Prostate gland (tissue), 2 donors: ENCODE results near the gene PPP1R14B. TPM values are rescaled to one million over a fixed set of nuclear protein-coding genes. Genes with fewer than 3 reads are reported as not detected.

Experiments
- DNase-seq: peaks from one replicate; pipeline ENCODE4 v3.0.0-alpha.2; 2019; ENCODE audit warnings: low spot score
- H3K27ac ChIP-seq, 2 donors: fragments of 200-600 bp; sonication (generic); 2 replicates each; pipeline ENCODE4 v1.5.1; 2017 to 2019
- H3K27me3 ChIP-seq: fragments of 200-600 bp; sonication (generic); replicated peaks from 2 replicates; pipeline ENCODE4 v1.5.1; 2019; ENCODE audit not compliant: insufficient read depth
- H3K36me3 ChIP-seq, 2 donors: fragments of 200-600 bp; sonication (generic); 1 replicate in 1 of 2; 2 replicates in 1 of 2; pipeline versions ENCODE4 v1.5.1 to v1.8.1; 2017 to 2019
- H3K4me1 ChIP-seq: fragments of 200-600 bp; sonication (generic); replicated peaks from 2 replicates; pipeline ENCODE4 v1.5.1; 2019
- H3K4me3 ChIP-seq, 2 donors: fragments of 200-600 bp; sonication (generic); 2 replicates each; pipeline ENCODE4 v1.5.1; 2017 to 2019
- H3K9me3 ChIP-seq: fragments of 200-600 bp; sonication (generic); 2 replicates; pipeline ENCODE4 v1.5.1; 2017
- CTCF ChIP-seq, 4 experiments: fragments of 200-600 bp in 2 of 4; fragments of 450-650 bp in 2 of 4; sonication (generic) in 2 of 4; IDR thresholded peaks; 1 replicate in 3 of 4; 2 replicates in 1 of 4; pipeline ENCODE4 v1.5.1; 2016 to 2019; ENCODE audit warnings: antibody characterized with exemption in 4 of 4, mild to moderate bottlenecking in 2 of 4, moderate library complexity in 2 of 4
- POLR2A ChIP-seq: fragments of 450-650 bp; IDR thresholded peaks from one replicate; pipeline ENCODE4 v1.6.1; 2016; ENCODE audit warnings: antibody characterized with exemption, mild to moderate bottlenecking
- POLR2AphosphoS5 ChIP-seq: sonication (generic); formaldehyde crosslinking; IDR thresholded peaks from one replicate; pipeline ENCODE4 v1.6.1; 2017; ENCODE audit warnings: antibody characterized with exemption
- WGBS: methylation state at CpG from one replicate; pipeline ENCODE4 v1.1.5; 2018; 5-methylcytosine and 5-hydroxymethylcytosine counted together
- intact Hi-C: fragments of 100-400 bp; cut with DNase I; formaldehyde crosslinking; loops from one replicate; pipeline ENCODE4 v1.14.2; 2022
- total RNA-seq, 2 donors: library from RNA; depleted of rRNA; stranded (reverse); fragments of >200 nt; gene quantifications; one replicate each; pipeline ENCODE4 v1.1.0, GENCODE V29; 2016

The PPP1R14B gene
- total RNA-seq, 2 donors from 2014 or later, result 60.5 to 69.3 TPM

GRCh38 chr11:64237484-64237951 lies 9.2 kb downstream of the PPP1R14B start:
- intact Hi-C loops, result loop anchor here (1.0 kb wide), 1 partner anchor 10 kb away; no protein-coding TSS in a partner anchor
- DNase-seq, result peak; percentile 95

GRCh38 chr11:64235437-64236161 lies 11.1 kb downstream of the PPP1R14B start:
- peaks cover 20% of the 10 kb centered on the region for H3K4me1 ChIP-seq
- H3K9me3 ChIP-seq, result no peaks in the 10 kb centered on the region
- peak overlapping the region; percentile 82 to 86 for H3K27ac ChIP-seq
- peak overlapping the region; percentile 69 to 75 for H3K4me3 ChIP-seq
- DNase-seq, result no peak
- H3K27me3 ChIP-seq, result no peaks in the 10 kb centered on the region
- intact Hi-C loops, result no loop called here
- H3K36me3 ChIP-seq, result no peaks in the 10 kb centered on the region
- TF ChIP-seq POLR2AphosphoS5, result no peak
- TF ChIP-seq POLR2A, result no peak
- no peak for TF ChIP-seq CTCF (IDR thresholded peaks at IDR 0.05)
- WGBS, result 77% methylated on average over 12 of the region's 12 CpGs

More at GRCh38 chr11:64237484-64237951, 9.2 kb downstream of the PPP1R14B start:
- WGBS, result 34% methylated on average over 12 of the region's 12 CpGs
- no peaks in the 10 kb centered on the region for H3K36me3 ChIP-seq
- peak overlapping the region; percentile 52 to 72 for H3K27ac ChIP-seq
- H3K4me3 ChIP-seq, result no peak overlapping the region
- no peaks in the 10 kb centered on the region for H3K27me3 ChIP-seq
- TF ChIP-seq POLR2AphosphoS5, result peak; percentile 97
- no peak for TF ChIP-seq POLR2A
- TF ChIP-seq CTCF (IDR thresholded peaks at IDR 0.05), result peak in 2 of 4 experiments; percentile 40 to 42
- H3K9me3 ChIP-seq, result no peaks in the 10 kb centered on the region
- H3K4me1 ChIP-seq, result peaks cover 20% of the 10 kb centered on the region

- TF ChIP-seq POLR2AphosphoS5 (peak; percentile 33), CTCF (IDR thresholded peaks at IDR 0.05) (peak in 1 of 4 experiments; percentile 24), POLR2A (peak; percentile 59)
- H3K27ac ChIP-seq, result peak overlapping the region; percentile 82 to 86
- peak overlapping the region; percentile 69 to 75 for H3K4me3 ChIP-seq
- peaks cover 20% of the 10 kb centered on the region for H3K4me1 ChIP-seq
- intact Hi-C loops, result no loop called here
- no peaks in the 10 kb centered on the region for H3K27me3 ChIP-seq
- DNase-seq, result no peak
- no peaks in the 10 kb centered on the region for H3K9me3 ChIP-seq
- 6% methylated on average over 15 of the region's 80 CpGs for WGBS
- no peaks in the 10 kb centered on the region for H3K36me3 ChIP-seq
Measured at GRCh38 chr11:64234647-64235379, 11.9 kb downstream of the PPP1R14B start.

- Histone ChIP-seq H3K27ac (peak within 1 kb of the TSS; percentile 86 to 89), H3K36me3 (no peaks in the 10 kb centered on the region), H3K4me1 (peaks cover 27% of the 10 kb centered on the region), H3K9me3 (no peaks in the 10 kb centered on the region), H3K27me3 (no peaks in the 10 kb centered on the region), H3K4me3 (peak within 1 kb of the TSS; percentile 69 to 75)
- peak; percentile 44 for TF ChIP-seq POLR2AphosphoS5
- TF ChIP-seq CTCF (IDR thresholded peaks at IDR 0.05), result peak in 1 of 4 experiments; percentile 10
- TF ChIP-seq POLR2A, result peak; percentile 57
- intact Hi-C loops, result no loop called here
- WGBS, result under 1% methylated on average over 35 of the region's 62 CpGs
- DNase-seq, result peak; percentile 65
Measured at GRCh38 chr11:64233913-64234586, 12.7 kb downstream of the PPP1R14B start, which contains the start of gene VEGFB. Gene VEGFB (plus strand): TSS chr11:64234584. CDS start chr11:64234834, 250 bp downstream.
